Measurements from ENCODE around the gene ENOPH1. TPM values are rescaled to one million over a fixed set of nuclear protein-coding genes. Genes with fewer than 3 reads are reported as not detected.
A peak's percentile ranks its signal among the peaks of the same experiment; 100 is the strongest.

ENOPH1 gene
- polyA plus RNA-seq, 1 donor = 44.7 TPM

DNA sequence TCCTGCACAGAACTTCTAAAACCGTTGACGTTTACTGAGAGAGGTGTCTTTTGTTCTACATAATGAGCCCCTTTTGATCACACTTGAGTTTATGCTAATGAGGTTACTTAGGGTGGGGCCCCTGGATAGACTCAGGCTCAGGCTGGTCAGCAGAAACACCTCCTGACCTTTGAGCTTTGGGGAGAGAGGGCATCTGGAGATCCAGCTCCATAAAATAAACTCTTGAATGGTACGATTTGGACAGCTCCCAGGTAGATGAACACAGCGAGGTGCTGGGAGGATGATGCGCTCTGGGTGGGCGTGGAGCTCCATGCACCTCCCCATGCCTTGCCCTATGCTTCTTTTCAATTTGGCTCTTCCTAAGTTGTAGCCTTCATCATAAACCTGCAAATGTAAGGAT is 52.0 kb downstream of the ENOPH1 start:
- H3K36me3 ChIP-seq (ENCODE audit: control insufficient read depth, insufficient read depth, low read length) = no peaks in the 10 kb centered on the region
- H3K9me3 ChIP-seq (ENCODE audit: control insufficient read depth, low read depth, low read length) = no peaks in the 10 kb centered on the region
- H3K27me3 ChIP-seq (ENCODE audit: control insufficient read depth, insufficient read depth, low read length) = no peaks in the 10 kb centered on the region
- peak in 1 of 2 donors; percentile 26 for DNase-seq
- H3K4me3 ChIP-seq (ENCODE audit: low read length) = no peak overlapping the region
- H3K27ac ChIP-seq (ENCODE audit: low read length) = no peak overlapping the region
- peaks cover 8% of the 10 kb centered on the region for H3K4me1 ChIP-seq (ENCODE audit: control insufficient read depth, insufficient read depth, low read length)
- WGBS (ENCODE audit: insufficient coverage, low lambda C conversion rate) = no CpG with 5 or more reads among the region's 6 CpGs

GRCh38 chr4:82484996-82485783 is 54.8 kb downstream of the ENOPH1 start:
- no peak overlapping the region for H3K27ac ChIP-seq (ENCODE audit: low read length)
- H3K9me3 ChIP-seq (ENCODE audit: control insufficient read depth, low read depth, low read length) = no peaks in the 10 kb centered on the region
- DNase-seq = no peak
- no peak overlapping the region for H3K4me3 ChIP-seq (ENCODE audit: low read length)
- WGBS (ENCODE audit: insufficient coverage, low lambda C conversion rate) = no CpG with 5 or more reads among the region's 14 CpGs
- no peaks in the 10 kb centered on the region for H3K27me3 ChIP-seq (ENCODE audit: control insufficient read depth, insufficient read depth, low read length)
- no peaks in the 10 kb centered on the region for H3K36me3 ChIP-seq (ENCODE audit: control insufficient read depth, insufficient read depth, low read length)
- peaks cover 2% of the 10 kb centered on the region for H3K4me1 ChIP-seq (ENCODE audit: control insufficient read depth, insufficient read depth, low read length)

- Histone ChIP-seq H3K9me3 (ENCODE audit: control insufficient read depth, low read depth, low read length) (no peaks in the 10 kb centered on the region), H3K36me3 (ENCODE audit: control insufficient read depth, insufficient read depth, low read length) (no peaks in the 10 kb centered on the region), H3K27ac (ENCODE audit: low read length) (no peak overlapping the region), H3K4me3 (ENCODE audit: low read length) (no peak overlapping the region), H3K4me1 (ENCODE audit: control insufficient read depth, insufficient read depth, low read length) (no peaks in the 10 kb centered on the region), H3K27me3 (ENCODE audit: control insufficient read depth, insufficient read depth, low read length) (no peaks in the 10 kb centered on the region)
- no peak for DNase-seq
- WGBS (ENCODE audit: insufficient coverage, low lambda C conversion rate) = no CpG with 5 or more reads among the region's 1 CpG
These were observed 58.7 kb downstream of the ENOPH1 start for GRCh38 chr4:82489076-82489475.

DNA sequence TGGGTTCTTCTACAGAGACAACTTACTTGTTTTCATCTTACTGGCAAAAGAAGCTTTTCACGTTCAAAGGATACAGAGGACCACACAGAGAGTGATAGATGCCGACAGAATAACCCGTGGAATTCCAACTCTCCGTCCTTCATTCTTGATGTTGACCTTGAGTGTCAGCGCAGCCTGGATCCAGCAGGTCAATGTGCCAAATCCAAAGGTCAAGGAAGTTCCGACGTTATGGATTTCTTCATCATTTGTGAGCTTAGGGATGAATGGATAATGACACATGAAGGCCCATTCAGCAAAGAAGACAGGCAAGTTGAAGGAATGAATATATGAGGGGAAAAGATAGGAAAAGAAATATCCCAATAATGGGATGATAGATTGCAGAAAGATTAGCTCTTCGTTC is 59.6 kb downstream of the ENOPH1 start:
- H3K27me3 ChIP-seq (ENCODE audit: control insufficient read depth, insufficient read depth, low read length) = no peaks in the 10 kb centered on the region
- WGBS (ENCODE audit: insufficient coverage, low lambda C conversion rate) = 100% methylated on average over 1 of the region's 8 CpGs
- H3K9me3 ChIP-seq (ENCODE audit: control insufficient read depth, low read depth, low read length) = no peaks in the 10 kb centered on the region
- H3K36me3 ChIP-seq (ENCODE audit: control insufficient read depth, insufficient read depth, low read length) = no peaks in the 10 kb centered on the region
- no peak for DNase-seq
- H3K4me1 ChIP-seq (ENCODE audit: control insufficient read depth, insufficient read depth, low read length) = no peaks in the 10 kb centered on the region
- no peak overlapping the region for H3K27ac ChIP-seq (ENCODE audit: low read length)
- no peak overlapping the region for H3K4me3 ChIP-seq (ENCODE audit: low read length)

DNA sequence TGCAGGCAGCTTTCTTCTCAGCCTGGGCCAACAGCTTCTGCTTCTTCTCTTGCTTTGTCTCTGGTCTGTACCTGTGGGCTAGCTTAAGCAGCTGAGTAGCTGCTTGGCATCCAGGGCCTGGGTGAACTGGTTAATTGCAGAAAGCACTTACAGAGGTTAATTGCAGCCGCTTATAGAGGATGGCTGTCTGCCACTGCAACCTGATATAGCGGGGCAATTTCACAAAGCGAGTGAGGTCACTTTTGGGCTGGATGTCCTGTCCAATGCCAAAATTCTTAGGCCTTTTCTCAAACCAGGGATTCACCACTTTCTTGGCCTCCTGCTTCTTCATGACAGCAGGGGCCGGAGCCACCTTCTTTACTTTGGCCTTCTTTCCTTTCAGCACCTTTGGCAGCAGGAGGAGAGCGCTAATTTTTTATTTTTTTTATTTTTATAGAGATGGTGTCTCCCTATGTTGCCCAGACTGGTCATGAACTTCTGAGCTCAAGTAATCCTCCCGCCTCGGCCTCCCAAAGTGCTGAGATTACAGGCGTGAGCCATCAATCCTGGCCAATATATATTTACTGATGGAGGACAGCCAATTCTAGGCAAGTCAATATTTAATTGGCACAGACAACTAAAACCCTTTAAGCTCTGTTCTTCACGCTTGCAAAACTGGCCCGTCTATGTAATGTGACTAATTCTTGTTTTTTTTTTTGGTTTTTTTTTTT is 61.0 kb downstream of the ENOPH1 start:
- no peaks in the 10 kb centered on the region for H3K9me3 ChIP-seq (ENCODE audit: control insufficient read depth, low read depth, low read length)
- H3K27ac ChIP-seq (ENCODE audit: low read length) = no peak overlapping the region
- no peaks in the 10 kb centered on the region for H3K4me1 ChIP-seq (ENCODE audit: control insufficient read depth, insufficient read depth, low read length)
- H3K27me3 ChIP-seq (ENCODE audit: control insufficient read depth, insufficient read depth, low read length) = no peaks in the 10 kb centered on the region
- H3K4me3 ChIP-seq (ENCODE audit: low read length) = no peak overlapping the region
- DNase-seq = no peak
- H3K36me3 ChIP-seq (ENCODE audit: control insufficient read depth, insufficient read depth, low read length) = no peaks in the 10 kb centered on the region
- 80% methylated on average over 2 of the region's 10 CpGs for WGBS (ENCODE audit: insufficient coverage, low lambda C conversion rate)

DNA sequence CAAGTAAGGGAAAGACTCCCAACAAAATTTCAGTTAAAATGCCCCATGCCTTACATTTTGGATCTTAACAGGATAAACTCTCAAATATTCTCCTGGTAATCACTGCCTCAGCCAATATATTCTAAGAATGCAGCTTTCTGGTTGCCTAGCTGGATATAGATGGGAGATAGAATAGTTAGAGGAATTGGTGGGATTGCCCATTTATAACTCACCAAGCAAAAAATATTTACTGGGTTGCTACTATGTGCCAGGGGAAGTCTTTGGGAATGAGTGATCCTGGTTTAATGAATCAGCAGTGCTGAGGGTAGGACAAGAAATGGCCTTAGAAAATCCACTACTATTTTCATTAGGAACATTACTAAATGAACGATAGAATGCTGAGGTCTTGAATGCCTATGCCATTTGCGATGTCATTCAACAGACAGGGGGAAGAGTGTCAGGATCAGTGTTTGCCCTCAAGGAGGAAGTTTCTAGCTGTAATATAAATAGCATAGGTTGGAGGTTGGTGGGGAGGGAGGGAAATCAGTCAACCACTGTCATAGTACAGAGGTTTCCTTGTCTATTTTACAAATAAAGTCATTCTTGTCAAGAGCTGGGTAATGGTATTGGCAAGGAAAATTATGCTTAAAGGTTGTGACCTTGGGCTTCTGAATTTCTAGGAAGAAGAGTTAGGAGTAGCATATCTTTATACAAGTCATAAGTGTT is 63.5 kb downstream of the ENOPH1 start:
- WGBS (ENCODE audit: insufficient coverage, low lambda C conversion rate) = no CpG with 5 or more reads among the region's 2 CpGs
- Histone ChIP-seq H3K36me3 (ENCODE audit: control insufficient read depth, insufficient read depth, low read length) (no peaks in the 10 kb centered on the region), H3K27me3 (ENCODE audit: control insufficient read depth, insufficient read depth, low read length) (no peaks in the 10 kb centered on the region), H3K27ac (ENCODE audit: low read length) (no peak overlapping the region), H3K9me3 (ENCODE audit: control insufficient read depth, low read depth, low read length) (no peaks in the 10 kb centered on the region), H3K4me1 (ENCODE audit: control insufficient read depth, insufficient read depth, low read length) (no peaks in the 10 kb centered on the region), H3K4me3 (ENCODE audit: low read length) (no peak overlapping the region)
- no peak for DNase-seq

DNA sequence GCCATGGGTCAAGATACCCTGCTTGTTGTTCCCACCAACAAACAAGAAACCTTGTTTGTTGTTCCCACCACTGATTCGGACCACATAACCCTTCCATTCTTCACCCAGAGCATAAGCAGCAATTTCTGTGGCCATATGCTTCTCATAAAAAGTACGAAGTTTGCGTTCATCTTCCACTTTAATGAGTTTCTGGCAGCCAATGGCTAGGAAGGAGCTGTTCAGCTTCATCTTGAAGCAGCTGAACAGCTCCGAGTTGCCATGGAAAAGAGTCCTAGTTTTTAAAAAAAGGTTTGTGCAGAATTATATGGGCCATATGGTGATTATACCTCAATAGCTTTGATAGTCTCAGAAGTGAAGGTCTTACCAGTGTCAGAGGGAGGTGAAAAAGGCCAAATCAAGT is 65.3 kb downstream of the ENOPH1 start:
- no peaks in the 10 kb centered on the region for H3K36me3 ChIP-seq (ENCODE audit: control insufficient read depth, insufficient read depth, low read length)
- WGBS (ENCODE audit: insufficient coverage, low lambda C conversion rate) = 100% methylated on average over 3 of the region's 4 CpGs
- DNase-seq = no peak
- no peaks in the 10 kb centered on the region for H3K27me3 ChIP-seq (ENCODE audit: control insufficient read depth, insufficient read depth, low read length)
- H3K27ac ChIP-seq (ENCODE audit: low read length) = no peak overlapping the region
- H3K4me3 ChIP-seq (ENCODE audit: low read length) = no peak overlapping the region
- H3K9me3 ChIP-seq (ENCODE audit: control insufficient read depth, low read depth, low read length) = no peaks in the 10 kb centered on the region
- no peaks in the 10 kb centered on the region for H3K4me1 ChIP-seq (ENCODE audit: control insufficient read depth, insufficient read depth, low read length)

- DNase-seq = no peak
- Histone ChIP-seq H3K27ac (ENCODE audit: low read length) (no peak overlapping the region), H3K9me3 (ENCODE audit: control insufficient read depth, low read depth, low read length) (no peaks in the 10 kb centered on the region), H3K27me3 (ENCODE audit: control insufficient read depth, insufficient read depth, low read length) (no peaks in the 10 kb centered on the region), H3K4me1 (ENCODE audit: control insufficient read depth, insufficient read depth, low read length) (no peaks in the 10 kb centered on the region), H3K36me3 (ENCODE audit: control insufficient read depth, insufficient read depth, low read length) (no peaks in the 10 kb centered on the region), H3K4me3 (ENCODE audit: low read length) (no peak overlapping the region)
- WGBS (ENCODE audit: insufficient coverage, low lambda C conversion rate) = no CpG with 5 or more reads among the region's 2 CpGs
These were observed 66.0 kb downstream of the ENOPH1 start for GRCh38 chr4:82496349-82496748.

- H3K4me3 ChIP-seq (ENCODE audit: low read length) = no peak overlapping the region
- H3K4me1 ChIP-seq (ENCODE audit: control insufficient read depth, insufficient read depth, low read length) = no peaks in the 10 kb centered on the region
- no peaks in the 10 kb centered on the region for H3K36me3 ChIP-seq (ENCODE audit: control insufficient read depth, insufficient read depth, low read length)
- H3K9me3 ChIP-seq (ENCODE audit: control insufficient read depth, low read depth, low read length) = no peaks in the 10 kb centered on the region
- WGBS (ENCODE audit: insufficient coverage, low lambda C conversion rate) = 92% methylated on average over 3 of the region's 6 CpGs
- no peak overlapping the region for H3K27ac ChIP-seq (ENCODE audit: low read length)
- DNase-seq = no peak
- no peaks in the 10 kb centered on the region for H3K27me3 ChIP-seq (ENCODE audit: control insufficient read depth, insufficient read depth, low read length)
These were observed 69.5 kb downstream of the ENOPH1 start for GRCh38 chr4:82499738-82500434.

Data from large intestine (tissue), 3 donors.